HG03354 (cell line): ENCODE results near the gene CCDC86.

Source experiments
- ATAC-seq: cut with Tn5 transposase; IDR thresholded peaks from one replicate; pipeline ENCODE4 v1.9.1; 2021; ENCODE audit warnings: mild to moderate bottlenecking; ENCODE audit not compliant: unreplicated experiment, poor library complexity, severe bottlenecking

Gene CCDC86

DNA sequence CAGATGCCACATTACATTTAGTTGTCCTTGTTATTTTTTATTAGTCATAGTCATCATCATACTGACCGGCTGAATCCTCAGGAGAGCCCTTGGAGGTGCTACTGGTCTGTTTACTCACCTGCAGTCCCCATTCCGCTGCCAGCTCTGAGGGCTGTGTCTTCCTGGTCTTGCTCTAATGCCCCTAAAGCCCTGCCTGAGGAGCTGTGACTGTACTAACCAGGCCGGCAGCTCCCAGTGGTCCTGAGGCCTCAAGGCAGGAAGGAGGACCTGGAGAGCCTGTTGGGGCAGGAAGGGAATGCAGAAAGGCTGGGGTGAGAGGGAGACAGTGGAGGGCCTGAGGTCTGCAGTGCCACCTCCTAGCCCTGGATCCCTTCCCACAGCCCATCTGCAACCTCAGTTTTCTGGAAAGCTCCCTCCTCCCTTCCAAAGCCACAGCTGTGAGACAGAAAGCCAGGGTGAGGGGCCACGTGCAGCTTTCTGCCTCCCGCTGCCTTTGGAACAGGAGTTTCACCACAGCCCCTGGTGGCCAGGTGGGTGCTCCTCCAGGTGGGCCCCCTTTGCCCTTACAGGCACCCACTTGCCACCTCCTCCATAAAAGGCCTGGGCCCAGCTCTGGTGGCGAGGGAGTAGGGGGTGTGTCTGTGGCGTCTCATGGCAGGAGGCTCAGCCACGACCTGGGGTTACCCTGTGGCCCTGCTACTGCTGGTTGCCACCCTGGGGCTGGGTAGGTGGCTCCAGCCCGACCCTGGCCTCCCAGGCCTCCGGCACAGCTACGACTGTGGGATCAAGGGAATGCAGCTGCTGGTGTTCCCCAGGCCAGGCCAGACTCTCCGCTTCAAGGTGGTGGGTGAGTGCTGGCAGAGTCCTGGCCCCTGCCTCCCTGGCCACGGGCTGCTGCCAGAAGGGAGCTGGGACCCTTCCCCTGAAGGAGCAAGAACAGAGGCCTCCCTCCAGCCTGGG lies 25.3 kb downstream of the CCDC86 start, which contains the start of gene ZP1:
Gene ZP1, plus strand, starts transcription at position 632 of the 960 bp plus-strand sequence. Its CDS starts 20 bp downstream, at position 652.
- ATAC-seq: no peak

DNA sequence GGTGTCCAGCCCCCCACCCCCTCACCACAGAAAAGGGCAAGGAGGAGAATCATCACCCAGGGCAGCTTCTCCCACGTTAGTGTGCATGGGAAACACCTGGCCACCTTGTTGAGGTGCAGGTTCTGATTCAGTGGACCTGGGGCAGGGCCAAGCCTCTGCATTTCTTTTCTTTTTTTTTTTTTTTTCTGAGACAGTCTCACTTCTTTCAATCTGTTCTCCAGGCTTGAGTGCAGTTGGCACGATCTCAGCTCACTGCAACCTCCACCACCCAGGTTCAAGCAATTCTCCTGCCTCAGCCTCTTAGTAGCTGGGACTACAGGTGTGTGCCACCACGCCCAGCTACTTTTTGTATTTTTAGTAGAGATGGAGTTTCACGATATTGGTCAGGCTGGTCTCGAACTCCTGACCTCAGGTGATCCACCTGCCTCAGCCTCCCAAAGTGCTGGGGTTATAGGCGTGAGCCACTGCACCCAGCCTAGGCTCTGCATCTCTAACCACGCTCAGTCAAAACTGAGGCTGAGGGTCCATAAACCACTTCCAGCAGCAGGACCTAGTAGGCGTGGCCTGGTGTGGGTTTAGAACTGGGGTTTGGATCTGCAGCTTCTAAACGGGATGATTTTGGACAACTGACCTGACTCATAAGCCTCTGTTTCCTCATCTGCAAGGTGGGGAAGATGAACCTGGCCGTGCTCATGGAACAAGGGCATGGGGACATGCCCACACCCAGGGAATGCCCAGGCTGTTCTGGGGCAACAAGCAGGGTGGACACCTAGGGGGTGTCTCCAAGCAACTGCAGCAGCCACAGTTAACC lies 26.2 kb downstream of the CCDC86 start:
- no peak for ATAC-seq

- no peak for ATAC-seq
Measured at GRCh38 chr11:60868682-60869450, 27.0 kb downstream of the CCDC86 start.

DNA sequence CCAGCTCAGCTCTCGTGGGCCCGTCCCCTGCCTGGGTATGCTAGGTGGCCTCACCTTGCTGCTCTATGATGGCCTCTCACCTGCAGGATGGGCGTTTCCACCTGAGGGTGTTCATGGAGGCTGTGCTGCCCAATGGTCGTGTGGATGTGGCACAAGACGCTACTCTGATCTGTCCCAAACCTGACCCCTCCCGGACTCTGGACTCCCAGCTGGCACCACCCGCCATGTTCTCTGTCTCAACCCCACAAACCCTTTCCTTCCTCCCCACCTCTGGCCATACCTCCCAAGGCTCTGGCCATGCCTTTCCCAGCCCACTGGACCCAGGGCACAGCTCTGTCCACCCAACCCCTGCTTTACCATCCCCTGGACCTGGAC lies 27.5 kb downstream of the CCDC86 start:
- ATAC-seq: no peak

DNA sequence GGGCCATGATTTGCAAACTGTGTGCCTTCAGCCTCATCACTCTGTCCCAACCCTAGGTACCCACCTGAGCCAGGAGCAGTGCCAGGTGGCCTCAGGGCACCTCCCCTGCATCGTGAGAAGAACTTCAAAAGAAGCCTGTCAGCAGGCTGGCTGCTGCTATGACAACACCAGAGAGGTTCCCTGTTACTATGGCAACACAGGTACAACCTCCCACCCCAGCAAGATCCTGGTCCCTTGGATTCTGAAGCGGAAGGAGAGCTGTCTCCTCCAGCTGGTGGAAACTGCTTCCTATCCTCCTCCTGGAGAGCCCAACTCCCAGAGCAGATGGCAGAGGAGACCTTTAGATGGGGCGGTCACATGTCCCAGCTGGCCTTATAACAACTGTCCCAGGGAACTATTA lies 28.4 kb downstream of the CCDC86 start:
- no peak for ATAC-seq

DNA sequence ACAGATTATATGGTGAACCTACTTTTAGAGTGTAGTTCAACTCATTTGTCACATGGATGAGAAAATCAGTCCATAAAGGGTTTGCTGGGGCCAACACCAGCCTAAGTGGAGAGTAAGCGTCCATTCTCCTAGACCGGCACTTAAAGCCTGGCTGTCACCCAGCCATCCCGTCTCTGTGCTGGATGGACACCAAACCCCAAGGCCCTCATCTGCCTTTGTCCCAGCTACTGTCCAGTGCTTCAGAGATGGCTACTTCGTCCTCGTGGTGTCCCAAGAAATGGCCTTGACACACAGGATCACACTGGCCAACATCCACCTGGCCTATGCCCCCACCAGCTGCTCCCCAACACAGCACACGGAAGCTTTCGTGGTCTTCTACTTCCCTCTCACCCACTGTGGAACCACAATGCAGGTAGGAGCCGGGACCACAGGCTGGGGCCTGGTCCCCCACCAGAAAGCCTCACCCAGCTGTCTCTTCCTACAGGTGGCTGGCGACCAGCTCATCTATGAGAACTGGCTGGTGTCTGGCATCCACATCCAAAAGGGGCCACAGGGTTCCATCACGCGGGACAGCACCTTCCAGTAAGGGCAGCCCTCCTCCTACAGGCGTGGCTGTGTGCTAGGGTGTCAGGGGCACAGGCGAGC lies 28.9 kb downstream of the CCDC86 start:
- ATAC-seq: no peak

- ATAC-seq: no peak
Measured at GRCh38 chr11:60871378-60872061, 29.6 kb downstream of the CCDC86 start.

DNA sequence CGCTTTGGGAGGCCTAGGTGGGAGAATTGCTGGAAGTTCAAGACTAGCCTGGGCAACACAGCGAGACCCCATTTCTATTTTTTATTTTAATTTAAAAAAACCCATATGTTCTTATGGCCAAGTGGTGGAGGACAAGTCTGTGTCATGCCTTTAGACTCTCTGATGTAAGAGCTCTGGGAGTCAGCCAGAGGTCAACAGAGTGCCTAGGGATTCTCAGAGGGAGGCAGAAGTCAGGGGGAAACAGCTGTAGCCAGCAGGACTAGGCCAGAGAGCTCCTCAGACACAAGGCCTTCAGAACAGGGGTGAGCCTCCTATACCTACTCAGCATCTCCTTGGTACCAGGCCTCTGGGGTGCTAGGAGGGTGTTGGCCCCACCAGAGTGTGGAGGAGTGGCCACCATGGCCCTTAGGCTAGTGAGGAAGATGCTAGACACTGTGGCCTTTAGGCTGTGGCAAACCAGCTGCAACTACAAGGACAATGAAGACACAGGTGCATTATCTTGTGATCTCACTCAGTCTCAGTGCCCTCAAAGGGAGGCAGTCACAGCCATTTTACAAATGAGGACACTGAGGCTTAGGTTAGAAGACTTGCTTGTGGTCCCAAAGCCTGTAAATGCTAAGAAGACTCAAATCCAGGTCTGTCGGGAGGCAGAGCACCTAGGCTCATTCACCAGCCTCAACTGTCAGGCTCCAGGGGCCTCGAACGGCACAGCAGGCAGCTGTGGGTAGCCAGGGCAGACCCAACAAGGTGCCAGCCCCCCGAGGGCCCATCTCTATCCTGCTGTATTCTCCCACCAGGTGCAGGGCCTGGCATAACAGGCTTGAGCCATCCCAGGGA lies 30.4 kb downstream of the CCDC86 start:
- ATAC-seq: no peak

DNA sequence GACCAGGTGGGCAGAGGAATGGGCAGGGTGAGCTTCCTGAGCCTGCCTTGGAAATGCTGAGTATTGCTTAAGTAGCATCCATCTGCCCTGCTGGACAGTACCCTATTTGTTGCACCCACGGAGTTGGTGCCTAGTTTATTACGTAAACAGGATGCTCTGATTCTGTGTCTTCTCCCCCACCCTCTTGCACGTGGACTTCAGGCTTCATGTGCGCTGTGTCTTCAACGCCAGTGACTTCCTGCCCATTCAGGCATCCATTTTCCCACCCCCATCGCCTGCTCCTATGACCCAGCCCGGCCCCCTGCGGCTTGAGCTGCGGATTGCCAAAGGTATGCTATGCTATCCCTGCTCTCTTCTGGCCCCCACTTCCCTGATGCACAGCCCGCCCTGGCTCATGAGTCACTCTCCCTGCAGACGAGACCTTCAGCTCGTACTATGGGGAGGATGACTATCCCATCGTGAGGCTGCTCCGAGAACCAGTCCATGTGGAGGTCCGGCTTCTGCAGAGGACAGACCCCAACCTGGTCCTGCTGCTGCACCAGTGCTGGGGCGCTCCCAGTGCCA lies 31.1 kb downstream of the CCDC86 start:
- ATAC-seq: no peak

- ATAC-seq: no peak
Measured at GRCh38 chr11:60873533-60873932, 31.6 kb downstream of the CCDC86 start.

DNA sequence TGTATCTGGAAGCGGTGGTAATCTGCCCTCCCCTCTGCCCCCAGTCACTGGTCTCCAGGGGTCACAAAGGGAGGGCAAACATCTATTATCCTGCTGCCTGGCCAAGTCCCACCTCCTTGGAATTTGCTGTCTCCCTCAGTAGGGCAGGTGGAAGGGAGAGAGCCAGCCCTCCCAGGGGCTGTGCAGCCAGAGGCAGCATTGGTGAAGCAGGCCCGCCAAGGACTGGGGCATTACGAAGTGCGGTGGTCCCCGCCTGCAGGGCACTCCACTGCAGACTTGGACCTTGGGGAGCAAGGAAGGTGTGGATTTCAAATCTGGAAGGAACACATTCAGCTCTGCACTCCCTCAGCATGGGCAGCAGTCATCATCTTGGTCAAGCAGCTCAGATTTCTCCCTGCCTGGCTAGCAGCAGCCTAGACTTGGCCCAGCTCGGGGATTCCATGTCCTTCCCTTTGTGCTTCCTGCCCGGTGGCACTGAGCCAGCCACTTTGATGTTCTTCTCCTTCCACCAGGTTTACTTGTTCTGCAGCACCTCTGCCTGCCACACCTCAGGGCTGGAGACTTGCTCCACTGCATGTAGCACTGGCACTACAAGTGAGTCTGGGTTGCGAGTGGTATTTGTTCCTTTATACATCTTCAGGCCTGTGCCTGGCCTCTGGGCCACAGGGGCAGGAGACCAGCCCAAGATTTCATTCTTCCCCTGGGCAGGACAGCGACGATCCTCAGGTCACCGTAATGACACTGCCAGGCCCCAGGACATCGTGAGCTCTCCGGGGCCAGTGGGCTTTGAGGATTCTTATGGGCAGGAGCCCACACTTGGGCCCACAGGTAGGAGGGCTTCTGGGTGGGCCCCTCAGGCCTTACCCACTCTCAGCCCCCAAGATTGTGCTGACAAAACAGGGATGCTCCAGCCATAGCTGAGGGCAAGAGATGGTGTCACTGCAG lies 32.8 kb downstream of the CCDC86 start:
- no peak for ATAC-seq

GRCh38 chr11:60875366-60876167 lies 33.7 kb downstream of the CCDC86 start:
- ATAC-seq: no peak

DNA sequence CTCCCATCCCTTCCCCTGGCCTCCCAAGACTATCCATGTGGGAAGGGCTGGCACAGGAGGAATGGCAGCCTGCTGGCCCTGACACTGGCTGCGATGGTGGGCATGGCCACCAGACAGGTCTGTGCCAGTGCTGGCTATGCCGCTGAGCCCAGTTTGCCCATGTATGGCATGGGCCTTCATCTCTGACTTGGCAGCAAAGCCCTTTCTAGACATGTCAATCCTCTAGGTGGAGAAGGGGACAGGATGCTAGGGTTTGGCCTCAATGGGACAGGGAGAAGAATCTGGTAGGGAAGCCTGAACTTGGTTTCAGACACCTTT lies 34.2 kb downstream of the CCDC86 start:
- ATAC-seq: no peak

GRCh38 chr11:60878245-60879101 lies 36.6 kb downstream of the CCDC86 start:
- no peak for ATAC-seq

DNA sequence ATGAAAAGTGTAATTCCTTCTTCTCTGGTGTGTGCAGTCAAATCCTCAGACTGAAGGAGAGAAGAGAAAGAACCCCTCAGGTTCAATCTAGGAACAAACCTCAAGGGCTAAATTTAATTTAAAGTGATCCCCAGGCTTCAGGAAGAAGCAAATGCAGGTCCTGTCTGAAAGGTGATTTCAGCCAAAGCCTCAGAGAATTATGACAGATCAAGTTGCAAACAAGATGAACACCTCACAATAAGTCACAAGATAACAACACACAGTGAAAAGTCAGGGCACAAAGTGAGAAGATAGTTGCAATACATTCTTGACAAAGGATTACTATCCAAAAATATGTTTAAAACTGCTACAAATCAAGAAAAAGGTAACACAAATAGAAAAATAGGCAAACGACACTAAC lies 37.2 kb downstream of the CCDC86 start:
- no peak for ATAC-seq
